Measurements from ENCODE around the gene OR51G1.
"Not testable (repeated sequence)": the region's sequence is repeated elsewhere in the genome, so short reads cannot be mapped to it uniquely, and the experiment has no call there.

OR51G1 gene, protein sequence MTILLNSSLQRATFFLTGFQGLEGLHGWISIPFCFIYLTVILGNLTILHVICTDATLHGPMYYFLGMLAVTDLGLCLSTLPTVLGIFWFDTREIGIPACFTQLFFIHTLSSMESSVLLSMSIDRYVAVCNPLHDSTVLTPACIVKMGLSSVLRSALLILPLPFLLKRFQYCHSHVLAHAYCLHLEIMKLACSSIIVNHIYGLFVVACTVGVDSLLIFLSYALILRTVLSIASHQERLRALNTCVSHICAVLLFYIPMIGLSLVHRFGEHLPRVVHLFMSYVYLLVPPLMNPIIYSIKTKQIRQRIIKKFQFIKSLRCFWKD

DNA sequence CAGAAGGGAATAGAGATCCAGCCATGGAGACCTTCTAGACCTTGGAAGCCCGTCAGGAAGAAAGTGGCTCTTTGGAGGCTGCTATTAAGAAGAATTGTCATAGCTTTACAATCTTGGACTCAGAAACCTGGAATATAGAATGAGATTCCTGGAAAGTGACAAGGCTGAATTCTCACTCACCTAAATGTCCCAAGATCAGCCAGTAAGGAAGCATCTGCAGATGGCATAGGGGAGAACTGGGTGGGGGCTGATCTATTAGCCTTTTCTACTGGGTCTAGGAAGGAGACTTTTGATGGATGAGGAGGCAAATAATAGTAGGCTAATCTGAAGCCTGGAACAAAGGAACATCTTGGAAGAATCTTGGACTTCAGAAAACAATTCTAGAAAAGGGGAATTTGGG lies at the start of gene OR51G1:
Gene OR51G1 (minus strand): TSS at position 101 of the 400 bp plus-strand sequence. CDS start 0 bp downstream, at position 101.
- DNase-seq = no peak

DNA sequence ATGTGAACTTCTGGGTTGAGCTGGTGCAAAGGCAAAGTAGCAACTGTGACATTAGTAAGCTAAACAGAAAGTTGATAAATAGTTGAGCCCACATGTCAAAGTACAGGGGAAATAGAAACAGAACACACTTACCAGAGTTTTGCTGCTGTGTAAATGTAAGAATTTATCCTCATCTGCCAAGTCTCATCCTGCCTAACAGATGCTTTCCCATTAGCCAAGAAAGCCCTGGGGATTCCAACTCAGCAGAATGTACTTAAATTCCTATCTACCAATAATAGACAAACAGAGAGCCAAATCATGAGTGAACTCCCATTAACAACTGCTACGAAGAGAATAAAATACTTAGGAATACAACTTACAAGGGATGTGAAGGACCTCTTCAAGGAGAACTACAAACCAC lies 38.7 kb upstream of the OR51G1 start:
- DNase-seq = no peak

DNA sequence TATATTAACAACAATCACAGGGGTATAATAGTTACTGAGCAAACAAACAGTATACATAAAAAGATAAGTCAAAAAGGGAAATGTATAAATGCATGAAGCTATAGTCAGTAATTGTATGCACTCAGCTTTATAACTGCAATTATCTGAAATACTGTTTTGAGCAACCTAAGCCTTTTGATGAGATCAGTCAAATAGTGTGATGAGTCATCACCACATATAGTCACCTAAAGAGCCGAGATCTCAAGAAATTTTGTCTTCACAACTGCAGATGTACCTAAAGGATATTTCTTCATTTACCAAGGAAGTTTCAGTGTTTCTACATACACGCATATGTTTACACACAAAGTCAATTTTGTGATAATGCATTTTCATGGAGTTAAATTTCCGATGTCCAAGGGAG lies 36.7 kb upstream of the OR51G1 start:
- DNase-seq = peak in 1 of 2 experiments; percentile 55

DNA sequence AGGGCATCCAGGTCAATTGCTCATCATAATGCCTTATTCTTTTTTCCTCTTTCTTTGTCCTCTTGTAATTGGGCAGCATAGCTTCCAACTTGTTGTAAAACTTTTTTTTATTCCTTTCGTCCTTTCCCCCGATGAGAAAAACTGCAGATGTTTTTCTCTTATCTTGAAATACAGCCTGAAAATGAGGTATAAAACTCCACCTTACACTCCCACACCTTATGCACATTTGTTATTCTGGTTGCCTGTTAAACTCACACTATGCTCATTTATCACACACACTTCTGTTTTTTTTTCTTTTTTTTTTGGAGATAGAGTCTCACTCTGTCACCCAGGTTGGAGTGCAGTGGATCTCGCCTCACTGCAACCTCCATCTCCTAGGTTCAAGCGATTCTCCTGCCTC lies 33.3 kb upstream of the OR51G1 start:
- DNase-seq = no peak

DNA sequence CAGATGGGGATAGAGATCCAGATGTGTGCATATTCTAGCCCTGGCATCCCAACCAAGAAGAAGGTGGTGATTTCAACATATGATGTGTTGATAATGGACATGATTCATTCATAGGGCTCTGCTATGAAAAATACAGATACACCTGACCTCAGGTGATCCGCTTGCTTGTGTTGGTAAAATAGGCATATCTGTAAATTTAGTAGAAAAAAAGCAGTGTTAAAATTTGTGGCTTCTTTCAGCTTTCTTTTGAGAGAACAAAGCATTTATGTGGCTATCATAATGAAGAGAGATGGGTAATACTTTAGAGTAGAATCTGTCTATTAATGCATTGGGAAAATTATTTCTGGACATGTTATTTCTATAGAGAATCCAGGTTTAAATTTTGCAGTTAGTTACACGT lies 31.5 kb upstream of the OR51G1 start, which contains the start of gene OR51A2:
Gene OR51A2 (minus strand): TSS at position 101 of the 400 bp plus-strand sequence. CDS start 0 bp downstream, at position 101.
- DNase-seq = not testable (repeated sequence)

DNA sequence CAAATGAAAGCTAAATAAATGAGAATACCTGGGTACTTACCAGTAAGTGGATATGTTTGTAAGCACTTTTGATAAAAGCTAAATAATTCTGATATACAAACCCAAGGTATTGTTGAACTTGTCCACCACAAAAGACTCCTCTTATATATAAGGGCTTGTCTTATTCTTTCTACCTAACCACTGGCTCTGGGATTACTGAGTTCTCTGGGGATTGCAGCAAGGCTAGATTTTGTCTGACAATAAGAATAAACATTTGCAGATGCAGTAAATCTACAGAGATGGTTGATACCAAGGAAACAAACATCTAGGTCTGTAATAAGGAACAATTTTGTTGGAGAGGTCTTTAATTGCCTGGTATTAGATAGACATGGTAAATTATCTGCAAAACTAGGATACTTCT lies 23.4 kb upstream of the OR51G1 start, which contains the start of gene OR51A4:
Gene OR51A4 (minus strand): TSS at position 101 of the 400 bp plus-strand sequence. CDS start 505 bp downstream, outside the sequence.
- DNase-seq = no peak

DNA sequence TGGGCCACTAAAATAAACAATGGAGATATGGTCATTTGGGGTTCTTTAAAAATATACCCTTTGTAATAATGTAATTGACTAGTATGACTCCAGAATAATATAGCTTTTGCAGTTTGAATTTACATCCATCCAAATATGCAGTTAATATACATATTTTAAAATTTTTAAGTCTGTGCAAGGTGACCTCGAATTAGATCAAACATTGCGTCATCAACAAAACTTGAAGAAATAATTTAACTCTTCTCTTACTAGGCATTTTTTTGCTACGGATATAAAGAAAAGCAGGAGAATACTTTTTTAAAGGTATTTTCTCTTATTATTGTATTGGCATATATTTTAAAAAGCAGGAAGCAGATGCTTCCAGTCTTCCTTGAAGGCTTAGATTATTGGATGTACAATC lies 12.6 kb upstream of the OR51G1 start:
- no peak for DNase-seq

DNA sequence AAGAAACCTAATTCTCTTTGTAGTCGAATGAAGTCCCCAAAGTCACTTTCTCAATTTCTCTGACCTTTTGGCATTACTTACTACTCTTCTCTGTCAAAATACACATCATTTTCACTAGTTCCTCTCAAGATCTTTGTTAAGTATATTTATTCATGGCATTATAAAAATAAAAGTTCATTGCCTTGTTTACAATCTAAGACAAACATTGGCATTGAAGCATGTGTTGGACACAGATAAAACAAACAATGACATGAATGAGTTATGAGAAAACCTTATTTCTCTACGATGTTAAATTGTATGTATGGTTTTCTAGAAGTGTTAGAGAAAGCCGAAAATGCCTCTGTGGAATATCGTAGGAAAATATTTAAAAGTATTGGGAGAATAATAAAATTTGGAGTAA lies 8.6 kb upstream of the OR51G1 start:
- no peak for DNase-seq

DNA sequence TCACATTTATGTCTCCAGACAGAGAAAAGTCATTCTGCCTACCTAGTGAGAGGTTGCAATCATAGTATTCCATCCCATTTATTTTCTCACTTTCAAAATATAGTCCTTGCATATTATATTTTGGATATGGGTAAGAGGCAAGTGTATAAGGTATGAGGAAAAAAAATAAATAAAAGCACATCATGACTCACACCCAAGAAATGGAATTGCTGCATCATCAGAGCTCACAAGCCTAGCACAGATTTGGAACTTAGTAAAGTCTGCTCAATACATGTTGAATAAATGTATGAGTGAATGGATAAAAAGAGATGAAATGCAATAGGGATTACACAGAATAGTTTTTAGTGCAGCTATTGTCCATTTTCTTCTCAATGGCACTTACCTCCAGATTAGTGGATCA lies 2.5 kb upstream of the OR51G1 start:
- DNase-seq = no peak

DNA sequence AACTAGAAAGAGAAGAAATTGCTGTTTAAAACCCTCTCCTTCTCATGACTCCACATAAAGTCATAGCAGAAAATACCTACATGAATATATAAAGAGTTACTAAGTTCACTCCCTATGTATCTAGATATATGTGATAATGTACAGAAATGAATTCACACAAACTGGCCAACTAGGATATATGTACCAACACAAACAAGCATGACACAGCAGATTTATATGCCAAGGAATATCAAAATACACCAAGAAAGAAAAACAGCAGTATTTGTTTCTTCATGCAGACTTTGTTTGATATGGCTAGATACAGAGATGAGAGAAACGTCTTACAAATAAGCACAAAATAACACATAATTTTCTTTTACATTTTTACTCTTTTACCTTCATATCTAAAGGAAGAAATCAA lies 1.8 kb downstream of the OR51G1 start:
- no peak for DNase-seq

DNA sequence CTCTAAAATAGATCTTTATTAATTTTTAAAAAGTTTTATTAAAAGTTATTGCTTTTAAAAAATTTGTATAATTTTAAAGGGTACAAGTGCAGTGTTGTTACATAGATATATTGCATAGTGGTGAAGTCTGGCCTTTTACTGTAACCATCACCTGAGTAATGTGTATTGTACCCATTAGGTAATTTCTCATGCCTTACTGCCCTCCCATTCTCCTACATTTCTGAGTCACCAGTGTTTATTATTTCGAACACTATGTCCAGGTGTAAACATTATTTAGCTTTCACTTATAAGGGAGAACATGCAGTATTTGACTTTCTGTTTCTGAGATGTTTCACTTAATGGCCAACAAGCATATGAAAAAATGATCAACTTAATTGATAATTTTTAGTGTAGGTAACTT lies 2.3 kb downstream of the OR51G1 start:
- no peak for DNase-seq

DNA sequence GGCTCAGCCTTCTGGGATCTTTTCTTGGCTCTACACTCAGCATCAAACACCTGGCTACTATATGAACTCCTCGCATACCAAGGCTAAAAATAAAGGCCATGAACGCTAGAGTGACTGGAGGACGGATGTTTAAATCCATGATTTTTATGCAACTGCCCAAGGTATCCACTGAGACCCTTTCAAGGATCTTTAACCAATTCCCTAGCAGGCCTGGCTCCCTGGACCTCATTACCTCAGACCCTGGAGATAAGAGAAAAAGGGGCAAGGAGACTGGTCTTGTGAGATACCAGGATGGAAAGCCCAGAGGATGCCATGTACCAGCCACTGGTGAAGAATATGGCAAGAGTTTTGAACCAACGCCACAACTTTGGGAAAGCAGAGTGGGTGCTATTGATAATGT lies 4.9 kb downstream of the OR51G1 start, which contains the start of gene OR51G2:
Gene OR51G2 (minus strand): TSS at position 101 of the 400 bp plus-strand sequence. CDS start 3,687 bp downstream, outside the sequence.
- DNase-seq = no peak

DNA sequence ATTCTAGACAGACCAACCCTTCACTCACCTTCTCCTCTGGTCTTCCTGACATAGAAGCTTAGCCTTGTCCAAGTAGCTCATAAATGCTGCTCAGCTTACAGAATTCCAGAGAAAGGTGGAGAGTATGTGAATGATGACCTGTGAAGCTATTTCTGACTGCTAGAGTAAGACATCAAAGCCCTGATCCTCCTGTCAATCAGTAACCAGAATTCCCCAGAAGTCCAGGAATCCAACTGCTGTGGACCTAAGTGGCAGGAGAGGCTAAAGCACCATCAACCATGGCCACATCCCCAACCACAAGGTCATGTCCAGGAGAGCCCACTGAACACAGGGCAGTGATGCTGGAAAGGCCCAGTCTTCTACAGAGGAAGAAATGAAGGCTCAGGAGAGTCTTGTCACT lies 7.6 kb downstream of the OR51G1 start:
- DNase-seq = no peak

DNA sequence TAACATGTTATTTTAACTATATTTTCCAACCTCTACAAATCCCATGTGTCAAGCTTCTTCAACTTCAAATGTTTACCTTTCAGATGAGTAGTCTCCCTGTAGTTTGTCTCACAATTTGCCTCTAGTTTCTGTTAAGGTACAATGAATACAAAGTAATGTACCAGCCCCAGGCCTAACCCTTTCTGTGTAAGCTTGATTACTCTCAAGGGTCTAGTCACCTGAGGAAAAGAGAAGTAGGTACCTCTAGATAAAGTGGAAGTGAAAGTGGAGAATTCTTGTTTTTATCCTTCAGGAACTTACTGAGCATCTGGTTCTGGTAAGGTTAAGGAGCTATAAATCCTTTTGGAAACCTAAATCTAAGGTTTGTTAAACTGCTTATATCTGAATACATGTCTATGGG lies 20.7 kb downstream of the OR51G1 start, which contains the start of gene OR51A7:
Gene OR51A7 (plus strand): TSS at position 300 of the 400 bp plus-strand sequence. CDS start 3,587 bp downstream, outside the sequence.
- no peak for DNase-seq

DNA sequence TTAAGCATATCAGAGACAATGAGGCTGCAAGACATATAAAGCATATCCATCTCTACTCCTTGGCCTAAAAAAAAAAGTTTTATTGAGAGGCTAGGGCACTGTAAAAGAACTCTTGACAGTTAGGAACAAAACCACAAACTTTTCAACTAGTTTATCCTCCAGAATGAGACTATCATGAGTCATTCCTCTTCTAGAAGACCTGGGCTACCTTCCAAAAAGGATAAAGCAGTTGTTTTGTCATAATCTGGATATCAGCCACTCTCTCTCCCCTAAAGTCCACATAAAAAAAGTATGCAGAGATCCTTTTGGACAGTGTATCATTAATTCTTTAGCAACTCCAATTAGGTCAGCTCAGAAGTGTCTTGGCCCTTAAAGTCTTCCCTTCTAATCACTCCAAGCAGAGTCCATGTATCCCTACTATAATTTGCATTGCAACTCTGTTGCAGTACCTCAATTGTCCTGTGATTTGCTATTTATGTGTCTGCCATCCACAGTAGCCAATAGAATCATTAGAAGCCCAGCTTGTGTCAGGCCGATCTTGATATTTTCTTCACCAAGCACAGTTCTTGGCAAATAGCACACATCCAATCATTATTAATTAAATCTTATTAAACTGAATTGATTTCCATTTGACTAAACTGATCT lies 32.0 kb downstream of the OR51G1 start:
- no peak for DNase-seq

DNA sequence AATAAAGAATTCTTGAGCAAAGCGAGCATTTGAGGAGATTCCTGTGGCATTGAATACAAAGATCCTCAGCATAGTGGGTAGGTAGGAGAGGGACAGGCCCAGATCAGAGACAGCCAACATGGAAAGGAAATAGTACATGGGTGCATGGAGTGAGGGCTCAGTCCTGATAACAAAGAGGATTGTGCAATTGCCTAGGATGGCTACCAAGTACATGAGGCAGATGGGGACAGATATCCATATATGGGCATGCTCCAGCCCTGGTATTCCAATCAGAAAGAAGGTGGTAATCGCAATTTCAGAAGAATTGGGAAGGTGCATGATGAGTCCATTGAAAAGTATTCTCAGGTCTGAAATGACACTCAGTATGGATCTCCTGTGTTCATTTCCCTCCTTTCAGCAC lies 33.9 kb downstream of the OR51G1 start:
- no peak for DNase-seq

DNA sequence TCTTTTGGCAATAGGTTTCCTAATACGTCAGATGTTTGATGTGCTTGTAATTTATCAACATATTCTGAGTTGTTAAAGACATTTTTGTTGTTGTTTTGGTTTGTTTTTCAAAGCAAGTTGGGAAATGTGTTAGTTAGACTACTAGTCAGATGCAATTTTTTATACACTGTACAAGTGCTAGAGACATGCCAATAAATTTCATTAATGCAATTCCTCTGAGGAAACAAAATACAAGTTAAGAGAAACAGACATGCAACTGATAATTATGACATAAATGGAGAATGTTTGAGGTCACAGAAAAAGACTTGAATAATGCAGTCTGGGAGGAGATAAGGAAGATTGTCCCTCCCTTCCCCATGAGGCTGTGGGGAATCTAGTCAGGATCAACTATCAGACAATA lies 36.5 kb downstream of the OR51G1 start:
- no peak for DNase-seq

DNA sequence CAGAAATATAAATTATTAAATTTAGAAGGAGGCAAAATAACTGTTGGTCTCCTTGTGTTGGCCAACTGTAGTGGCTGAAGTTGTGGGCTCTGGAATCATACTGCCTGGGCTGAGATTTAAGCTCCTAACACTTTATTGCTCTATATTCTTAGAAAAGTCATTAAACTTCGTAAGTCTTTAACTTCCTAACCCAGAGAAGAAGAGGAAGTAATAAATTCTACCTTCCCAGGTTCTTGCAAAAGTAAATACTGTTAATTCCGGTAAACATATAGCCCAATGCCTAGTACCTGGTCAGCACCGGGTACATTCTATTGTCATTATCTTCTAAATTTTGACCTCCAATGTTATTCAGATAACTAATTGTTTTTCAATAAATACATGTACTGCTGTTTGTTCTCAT lies 38.0 kb downstream of the OR51G1 start:
- no peak for DNase-seq

DNA sequence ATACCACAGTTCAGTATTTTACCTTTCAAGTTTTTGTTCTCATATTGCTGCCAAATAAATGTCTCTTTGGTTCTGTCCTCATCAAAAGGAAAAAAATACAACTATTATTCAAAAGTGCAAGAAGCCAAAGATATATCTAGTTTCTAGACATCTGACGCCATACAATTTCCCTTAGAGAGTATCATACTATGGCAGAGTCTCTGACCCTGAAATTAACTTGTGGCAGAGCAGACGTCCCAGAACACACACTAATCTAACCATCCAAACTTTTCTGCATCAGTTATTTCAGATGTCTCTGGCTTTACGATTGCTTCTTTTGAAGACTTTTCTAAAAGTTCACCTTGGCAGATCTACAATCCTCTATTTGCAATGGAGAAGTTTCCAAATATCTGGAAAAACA lies 39.8 kb downstream of the OR51G1 start:
- DNase-seq = no peak

DNA sequence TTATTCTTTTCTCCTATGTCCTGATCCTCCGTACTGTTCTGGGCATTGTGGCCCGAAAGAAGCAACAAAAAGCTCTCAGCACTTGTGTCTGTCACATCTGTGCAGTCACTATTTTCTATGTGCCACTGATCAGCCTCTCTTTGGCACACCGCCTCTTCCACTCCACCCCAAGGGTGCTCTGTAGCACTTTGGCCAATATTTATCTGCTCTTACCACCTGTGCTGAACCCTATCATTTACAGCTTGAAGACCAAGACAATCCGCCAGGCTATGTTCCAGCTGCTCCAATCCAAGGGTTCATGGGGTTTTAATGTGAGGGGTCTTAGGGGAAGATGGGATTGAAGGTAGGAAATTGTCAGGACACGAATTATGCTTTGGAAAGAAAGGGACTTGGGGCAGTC lies 41.6 kb downstream of the OR51G1 start:
- DNase-seq = peak in 1 of 2 experiments; percentile 72

DNA sequence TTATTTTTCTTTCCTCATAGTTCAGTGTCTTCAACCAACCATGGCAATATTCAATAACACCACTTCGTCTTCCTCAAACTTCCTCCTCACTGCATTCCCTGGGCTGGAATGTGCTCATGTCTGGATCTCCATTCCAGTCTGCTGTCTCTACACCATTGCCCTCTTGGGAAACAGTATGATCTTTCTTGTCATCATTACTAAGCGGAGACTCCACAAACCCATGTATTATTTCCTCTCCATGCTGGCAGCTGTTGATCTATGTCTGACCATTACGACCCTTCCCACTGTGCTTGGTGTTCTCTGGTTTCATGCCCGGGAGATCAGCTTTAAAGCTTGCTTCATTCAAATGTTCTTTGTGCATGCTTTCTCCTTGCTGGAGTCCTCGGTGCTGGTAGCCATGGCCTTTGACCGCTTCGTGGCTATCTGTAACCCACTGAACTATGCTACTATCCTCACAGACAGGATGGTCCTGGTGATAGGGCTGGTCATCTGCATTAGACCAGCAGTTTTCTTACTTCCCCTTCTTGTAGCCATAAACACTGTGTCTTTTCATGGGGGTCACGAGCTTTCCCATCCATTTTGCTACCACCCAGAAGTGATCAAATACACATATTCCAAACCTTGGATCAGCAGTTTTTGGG lies 42.2 kb downstream of the OR51G1 start, which contains the start of gene OR51T1:
Gene OR51T1 (plus strand): TSS at position 41 of the 641 bp plus-strand sequence. CDS start 0 bp downstream, at position 41.
- peak; percentile 30 to 70 for DNase-seq

DNA sequence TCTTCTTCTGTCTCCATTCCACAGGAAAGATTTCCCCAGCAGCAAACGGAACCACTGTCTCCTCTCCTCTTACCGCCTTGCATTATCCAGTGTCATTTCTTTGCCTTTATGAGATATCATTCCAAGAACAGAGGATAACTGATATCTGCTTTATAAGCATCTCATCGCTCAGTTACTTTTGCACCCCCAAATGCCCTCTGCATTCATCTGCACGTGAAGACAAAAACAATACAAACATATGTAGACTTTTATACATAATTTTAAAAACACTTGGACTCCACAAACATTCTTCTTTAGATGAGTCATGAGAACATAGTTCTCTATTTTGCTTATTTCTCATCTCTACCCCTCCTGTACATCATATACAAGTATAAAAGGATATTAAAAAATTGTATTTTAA lies 43.0 kb downstream of the OR51G1 start:
- DNase-seq = no peak
